ENCODE results near the gene ERC2. TPM values are rescaled to one million over a fixed set of nuclear protein-coding genes. Genes with fewer than 3 reads are reported as not detected.

The ERC2 gene
- total RNA-seq, 1 donor from 2014 or later = 6.2 TPM

DNA sequence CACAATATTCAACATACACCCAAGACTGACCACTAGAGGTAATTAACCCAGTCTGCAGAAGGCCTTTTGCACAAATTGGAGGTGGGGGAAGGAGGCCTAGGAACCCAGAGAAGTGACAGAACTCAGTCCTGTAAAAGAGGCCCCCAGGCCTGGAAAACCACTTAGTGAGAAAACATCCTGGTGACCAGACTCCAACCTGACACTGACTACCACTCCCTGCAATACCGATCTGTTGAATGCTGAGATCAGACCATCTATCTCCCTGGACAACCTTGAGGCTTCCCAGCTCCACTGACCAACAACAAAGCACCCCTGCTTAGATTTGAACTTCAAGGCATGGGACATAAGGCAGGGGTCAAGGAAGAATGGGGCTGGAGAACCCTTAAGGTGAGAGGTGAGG is 719.2 kb downstream of the ERC2 start:
- no peak for DNase-seq (ENCODE audit: low read depth)

DNA sequence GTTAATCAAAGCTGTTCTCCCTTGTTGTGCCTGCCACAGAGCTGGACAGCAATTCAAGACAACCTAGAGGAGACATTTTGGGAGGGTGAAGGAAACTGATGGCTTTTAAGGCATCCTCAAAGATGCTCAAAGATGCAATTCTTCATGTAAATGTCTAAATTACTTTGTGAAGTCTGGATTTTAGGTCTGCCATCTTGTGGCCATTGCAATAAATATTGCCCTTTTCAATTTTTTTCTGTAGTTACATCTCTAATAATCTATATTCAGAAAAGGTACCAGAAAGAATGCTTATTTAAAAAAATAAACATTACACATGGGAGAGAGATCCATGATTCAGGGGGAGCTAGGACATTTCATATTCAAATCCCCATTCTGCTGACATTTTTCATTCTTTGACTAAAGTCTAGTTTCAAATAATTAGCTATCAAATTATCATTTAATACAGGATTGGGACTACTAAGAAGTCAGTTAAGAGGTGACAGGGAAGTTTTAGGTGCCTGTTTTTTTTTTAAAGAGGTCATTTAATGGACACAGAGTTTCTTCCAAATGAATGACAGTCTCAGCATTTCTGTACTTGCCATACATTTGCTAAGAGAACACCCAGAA is 721.4 kb downstream of the ERC2 start:
- DNase-seq (ENCODE audit: low read depth) = peak; percentile 15

DNA sequence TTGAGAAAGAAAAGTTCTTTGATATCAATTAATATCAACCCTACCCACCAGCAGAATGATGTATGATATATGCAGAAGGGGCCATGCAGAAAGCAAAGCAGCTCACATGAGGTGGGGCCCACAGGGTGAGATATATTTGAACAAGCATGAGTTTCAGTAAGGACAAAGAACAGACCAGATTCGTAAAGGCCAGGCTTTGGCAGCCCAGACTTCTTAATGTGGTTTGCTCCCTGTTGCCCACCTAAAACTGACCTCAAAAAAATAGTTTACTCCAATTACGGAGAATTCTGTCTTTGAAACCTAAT is 725.5 kb downstream of the ERC2 start:
- no peak for DNase-seq (ENCODE audit: low read depth)

DNA sequence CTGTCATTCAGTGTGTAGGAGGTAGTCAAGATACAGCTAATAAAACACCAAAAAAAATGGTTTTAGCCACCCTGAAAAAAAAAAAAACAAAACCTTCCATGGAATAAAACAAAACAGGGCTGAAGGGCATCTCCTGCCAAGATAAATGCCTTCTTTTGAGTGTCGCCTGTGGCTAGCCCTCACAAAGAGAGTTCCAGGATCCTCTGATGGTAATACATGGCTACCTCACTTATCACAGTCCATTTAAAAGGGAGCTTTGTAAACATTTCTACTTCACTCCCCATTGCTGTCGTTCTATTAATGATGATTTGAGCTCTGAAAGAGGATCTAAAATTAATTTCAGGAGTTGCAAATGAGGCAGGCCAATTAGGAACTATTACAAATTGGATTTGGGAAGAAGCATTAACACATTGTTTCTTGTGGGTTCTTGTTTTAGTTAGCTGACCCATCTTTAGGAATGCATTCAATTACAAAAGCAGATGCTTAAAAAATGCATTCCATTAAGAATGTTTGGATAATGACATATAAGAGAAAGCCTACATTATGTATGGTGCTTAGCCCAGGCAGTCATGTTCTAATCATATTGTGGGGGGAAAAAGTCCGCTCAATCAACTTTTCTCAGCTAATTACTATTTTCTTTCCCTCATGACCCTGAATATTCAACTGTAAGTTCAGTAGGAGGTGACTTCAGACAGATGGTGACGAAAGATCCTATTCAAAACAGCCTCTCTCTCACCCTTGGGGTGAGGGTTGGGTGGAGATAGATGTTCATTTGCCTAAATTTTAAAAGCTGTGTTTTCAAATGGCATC is 726.0 kb downstream of the ERC2 start:
- no peak for DNase-seq (ENCODE audit: low read depth)

DNA sequence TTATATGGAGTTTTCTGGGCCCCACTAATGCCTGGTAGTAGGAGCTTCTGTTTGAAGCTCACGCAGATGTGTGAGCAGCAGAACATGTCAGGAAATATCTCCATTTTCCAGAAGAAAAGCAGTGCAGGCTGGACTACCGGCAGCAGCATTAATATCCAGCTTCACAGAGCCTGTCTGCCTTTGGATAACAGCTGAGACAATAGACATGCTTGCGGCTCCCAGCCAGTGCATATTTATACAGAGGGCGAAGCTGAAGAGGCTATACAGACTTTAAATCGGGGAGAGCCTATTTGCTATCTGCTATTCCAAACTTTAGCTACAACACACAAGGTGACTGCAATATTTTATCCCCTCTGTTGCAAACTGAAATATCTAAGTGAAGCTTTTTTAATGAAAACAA is 731.1 kb downstream of the ERC2 start:
- no peak for DNase-seq (ENCODE audit: low read depth)

GRCh38 chr3:55735976-55736375 is 732.3 kb downstream of the ERC2 start:
- DNase-seq (ENCODE audit: low read depth) = peak; percentile 8

GRCh38 chr3:55731741-55732140 is 736.5 kb downstream of the ERC2 start:
- no peak for DNase-seq (ENCODE audit: low read depth)

DNA sequence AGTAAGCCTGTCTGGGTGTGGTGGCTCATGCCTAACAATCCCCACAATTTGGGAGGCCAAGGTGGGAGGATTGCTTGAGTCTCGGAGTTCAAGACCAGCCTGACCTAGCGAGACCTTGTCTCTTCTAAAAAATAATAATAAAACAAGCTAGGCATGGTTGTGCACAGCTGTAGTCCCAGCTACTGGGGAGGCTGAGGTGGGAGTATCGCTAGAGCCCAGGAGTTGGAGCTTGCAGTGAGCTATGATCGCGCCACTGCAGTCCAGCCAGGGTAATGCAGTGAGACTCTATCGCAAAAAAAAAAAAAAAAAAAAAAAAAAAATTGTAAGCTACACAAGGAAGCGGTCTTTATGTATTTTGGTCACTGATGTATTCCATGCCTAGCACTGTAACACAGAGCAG is 738.7 kb downstream of the ERC2 start:
- DNase-seq (ENCODE audit: low read depth) = no peak

- DNase-seq (ENCODE audit: low read depth) = no peak
These were observed 739.7 kb downstream of the ERC2 start for GRCh38 chr3:55728461-55729100.

DNA sequence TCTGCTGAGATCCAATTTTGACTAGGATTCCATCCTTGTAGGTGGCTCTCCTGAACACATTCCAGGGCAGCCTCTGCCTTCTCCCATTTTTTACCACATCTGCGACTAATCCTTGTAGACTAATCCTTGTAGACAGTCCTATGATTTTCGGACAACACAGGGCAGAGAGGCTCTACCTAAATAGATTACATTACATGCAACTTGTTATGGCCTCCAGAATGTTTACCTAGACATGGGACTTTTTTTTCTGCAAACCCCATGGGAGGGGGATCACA is 741.8 kb downstream of the ERC2 start:
- no peak for DNase-seq (ENCODE audit: low read depth)

GRCh38 chr3:55725681-55726500 is 742.4 kb downstream of the ERC2 start:
- no peak for DNase-seq (ENCODE audit: low read depth)

GRCh38 chr3:55724821-55725220 is 743.4 kb downstream of the ERC2 start:
- DNase-seq (ENCODE audit: low read depth) = no peak

- no peak for DNase-seq (ENCODE audit: low read depth)
These were observed 743.9 kb downstream of the ERC2 start for GRCh38 chr3:55724407-55724784.

DNA sequence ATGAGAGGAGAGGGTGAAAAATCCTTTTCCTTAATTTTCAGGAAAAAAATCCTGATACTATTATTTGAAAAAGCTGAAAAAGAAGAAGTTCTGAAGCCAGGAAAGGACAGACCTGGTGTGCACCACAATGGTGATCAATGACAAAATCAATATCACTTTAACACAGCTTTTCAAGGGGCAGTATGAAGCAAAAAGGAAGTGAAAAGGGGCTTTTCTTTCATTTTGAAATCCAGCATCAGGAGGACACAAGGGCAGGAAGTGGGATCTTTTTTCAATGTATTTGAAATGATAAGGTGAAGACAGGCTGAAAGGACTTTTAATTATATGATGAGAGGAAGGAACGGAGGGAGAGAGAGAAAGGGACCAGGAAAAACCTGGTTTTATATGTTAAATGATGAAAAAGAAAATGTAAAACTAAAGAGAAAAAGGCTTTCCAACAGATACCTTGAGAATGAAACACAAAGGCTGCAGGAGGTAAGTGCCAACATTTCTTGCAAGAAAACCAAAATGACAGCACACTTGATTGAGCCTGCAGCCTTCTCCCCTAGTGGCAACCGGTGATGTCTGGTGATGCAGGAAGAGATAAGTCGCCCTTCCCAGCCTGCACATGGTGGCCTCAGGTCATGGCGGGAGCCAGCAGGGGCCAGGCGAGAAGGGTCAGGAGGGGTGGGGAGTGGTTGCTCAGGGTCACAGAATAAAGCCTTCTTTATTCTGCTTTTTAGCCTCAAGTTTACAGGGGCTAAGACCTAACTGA is 744.4 kb downstream of the ERC2 start:
- DNase-seq (ENCODE audit: low read depth) = no peak

DNA sequence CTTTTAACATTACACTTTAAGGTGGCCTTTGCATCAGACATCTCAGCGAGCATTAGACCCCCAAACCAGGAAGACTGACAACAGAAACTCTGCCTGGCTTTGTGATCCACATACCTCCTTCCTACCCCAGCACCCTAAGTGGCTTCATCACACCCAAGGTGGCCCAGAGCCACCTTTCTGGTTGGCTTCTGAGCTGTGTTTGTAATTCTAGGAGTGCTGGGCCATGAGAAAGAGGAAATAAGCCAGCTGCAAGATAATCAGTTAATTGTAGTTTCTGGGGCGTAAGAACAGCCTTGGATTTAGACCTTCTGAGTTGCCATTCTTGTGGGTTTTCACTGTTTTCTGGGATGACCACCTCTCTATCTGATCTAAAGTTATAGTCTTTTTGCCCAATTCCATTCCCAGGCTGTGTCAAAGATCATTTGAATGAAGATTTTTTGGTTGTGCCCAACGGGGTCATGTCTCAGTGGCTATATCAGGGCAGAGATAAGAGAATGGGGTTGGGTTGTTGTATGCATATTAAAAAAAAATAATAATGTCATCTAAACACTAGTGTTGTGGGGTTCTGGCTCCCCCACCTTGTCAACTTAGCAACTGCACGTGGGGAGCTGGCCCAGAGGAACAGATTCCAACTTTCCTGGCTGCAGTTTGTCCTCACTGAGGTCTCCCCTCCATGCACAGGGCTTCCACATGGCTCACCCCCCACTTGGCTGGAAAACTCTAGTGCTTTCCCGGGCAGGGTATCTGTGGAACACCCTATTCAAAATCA is 746.4 kb downstream of the ERC2 start:
- no peak for DNase-seq (ENCODE audit: low read depth)

- DNase-seq (ENCODE audit: low read depth) = peak; percentile 17
These were observed 747.7 kb downstream of the ERC2 start for GRCh38 chr3:55720614-55721013.

DNA sequence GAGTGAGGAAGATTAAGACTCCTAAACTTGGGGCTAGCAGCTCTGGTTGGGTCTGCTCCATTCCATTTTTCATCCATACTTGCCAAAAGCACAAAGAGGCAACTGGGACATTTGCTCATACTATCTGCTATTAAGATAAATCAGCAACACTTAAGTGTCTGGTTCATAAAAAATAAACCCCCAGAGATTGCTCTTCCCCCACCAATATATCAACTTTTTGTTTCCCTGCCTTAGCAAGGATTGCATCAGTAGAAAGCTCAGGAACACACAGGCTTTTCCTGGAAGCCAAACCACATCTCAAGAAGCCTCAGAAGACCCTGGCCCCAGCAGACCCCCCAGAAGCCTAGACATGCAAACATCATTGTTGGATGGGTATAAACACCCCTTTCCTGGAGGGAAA is 748.8 kb downstream of the ERC2 start:
- no peak for DNase-seq (ENCODE audit: low read depth)

DNA sequence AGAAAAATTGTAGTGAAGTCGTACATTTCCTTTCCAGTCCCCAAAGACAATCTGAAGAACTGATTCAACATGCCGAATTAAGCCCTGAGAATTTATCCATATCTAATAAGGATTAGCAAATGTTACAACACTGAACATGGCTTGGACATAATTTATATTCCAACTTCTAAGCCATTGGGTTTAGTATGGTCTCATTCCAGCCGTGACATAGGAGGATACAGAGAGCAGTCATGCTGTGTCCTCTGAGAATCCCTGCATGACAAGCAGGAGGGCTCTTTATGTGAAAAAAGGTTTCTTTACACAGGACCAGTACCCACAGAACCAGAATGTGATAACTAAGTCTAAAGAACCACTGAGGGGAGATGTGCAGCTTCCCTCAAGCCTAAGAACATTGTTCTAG is 749.3 kb downstream of the ERC2 start:
- no peak for DNase-seq (ENCODE audit: low read depth)

DNA sequence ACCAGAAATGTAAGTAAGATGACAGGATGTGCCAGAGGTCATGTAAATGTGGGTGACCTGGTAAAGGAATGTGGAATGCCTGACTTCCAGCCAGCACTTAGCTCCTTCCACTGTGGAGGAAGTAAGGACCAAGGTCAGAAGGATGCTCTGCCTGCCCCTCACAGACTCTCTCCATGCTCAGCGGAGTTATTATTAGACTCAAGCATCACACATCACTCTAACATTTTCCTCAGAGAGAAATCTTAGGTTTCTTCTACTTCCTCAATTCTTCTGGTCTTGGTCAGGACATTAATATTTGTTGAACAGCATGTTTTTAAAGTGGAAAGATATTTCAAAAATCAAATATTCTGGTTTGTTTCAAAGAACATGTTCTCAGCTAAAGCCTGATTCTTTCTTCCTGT is 749.7 kb downstream of the ERC2 start:
- peak; percentile 8 for DNase-seq (ENCODE audit: low read depth)

DNA sequence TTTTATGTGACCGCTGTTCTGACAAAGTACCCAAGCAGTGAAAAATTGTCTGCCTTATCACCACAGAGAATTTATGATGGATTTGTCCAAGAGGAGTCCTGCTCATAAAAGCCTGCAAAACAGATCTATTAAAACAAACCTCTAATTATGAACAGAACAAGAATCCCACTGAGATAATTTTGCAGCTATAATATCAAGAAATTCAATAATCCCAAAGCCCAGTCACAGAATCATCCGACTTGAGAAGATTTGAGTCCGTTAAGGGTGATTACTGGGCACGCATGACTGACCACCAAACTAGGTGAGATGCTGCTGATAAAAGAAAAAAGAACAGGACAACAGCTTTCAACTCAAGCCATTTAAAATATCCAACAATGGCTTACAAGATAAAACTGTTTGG is 750.2 kb downstream of the ERC2 start:
- no peak for DNase-seq (ENCODE audit: low read depth)

GRCh38 chr3:55717481-55717880 is 750.8 kb downstream of the ERC2 start:
- DNase-seq (ENCODE audit: low read depth) = no peak
